NCI-H128 (cell line): Measurements from ENCODE around the gene BSCL2.
"Not testable (repeated sequence)": the region's sequence is repeated elsewhere in the genome, so short reads cannot be mapped to it uniquely, and the experiment has no call there.

ENCODE experiments used
- DNase-seq: peaks from one replicate; lab custom pipeline; 2025; ENCODE audit not compliant: unreplicated experiment; lab: John Stamatoyannopoulos, UW

The BSCL2 gene

GRCh38 chr11:62719302-62719978, 12.2 kb upstream of the BSCL2 start:
- DNase-seq: no peak

- no peak for DNase-seq
Measured at GRCh38 chr11:62716816-62717215, 9.6 kb upstream of the BSCL2 start.

- no peak for DNase-seq
Measured at GRCh38 chr11:62716206-62716605, 9.0 kb upstream of the BSCL2 start.

- no peak for DNase-seq
Measured at GRCh38 chr11:62715150-62716130, 8.2 kb upstream of the BSCL2 start.

GRCh38 chr11:62713343-62713742, 6.1 kb upstream of the BSCL2 start:
- no peak for DNase-seq

GRCh38 chr11:62712861-62713260, 5.6 kb upstream of the BSCL2 start:
- DNase-seq: no peak

- no peak for DNase-seq
Measured at GRCh38 chr11:62712276-62712812, 5.1 kb upstream of the BSCL2 start.

- DNase-seq: no peak
Measured at GRCh38 chr11:62710001-62710345, 2.7 kb upstream of the BSCL2 start.

- peak; percentile 98 for DNase-seq
Measured at GRCh38 chr11:62709247-62710000, 2.2 kb upstream of the BSCL2 start.

- no peak for DNase-seq
Measured at GRCh38 chr11:62708793-62709192, 1.6 kb upstream of the BSCL2 start.

GRCh38 chr11:62708392-62708791, 1.2 kb upstream of the BSCL2 start:
- DNase-seq: no peak

GRCh38 chr11:62706850-62707247, 375 bp downstream of the BSCL2 start:
- no peak for DNase-seq

- DNase-seq: peak; percentile 98
Measured at GRCh38 chr11:62705880-62706849, 1.1 kb downstream of the BSCL2 start.

- no peak for DNase-seq
Measured at GRCh38 chr11:62705413-62705812, 1.8 kb downstream of the BSCL2 start.

GRCh38 chr11:62703921-62704320, 3.3 kb downstream of the BSCL2 start:
- not testable (repeated sequence) for DNase-seq

GRCh38 chr11:62702246-62702645, 5.0 kb downstream of the BSCL2 start:
- DNase-seq: no peak

GRCh38 chr11:62694455-62695167, 12.6 kb downstream of the BSCL2 start:
- peak; percentile 41 for DNase-seq

GRCh38 chr11:62693624-62694023, 13.6 kb downstream of the BSCL2 start:
- DNase-seq: not testable (repeated sequence)

- DNase-seq: no peak
Measured at GRCh38 chr11:62689421-62690183, 17.6 kb downstream of the BSCL2 start, which contains the start of gene LRRN4CL. Gene LRRN4CL (minus strand): TSS chr11:62689530. CDS start chr11:62688508, 1,022 bp downstream.
